C1 segment of cervical spinal cord (tissue), 14 donors: Measurements from ENCODE around the gene PRRG2.

ENCODE experiments used
- DNase-seq, 14 donors: peaks; one replicate each; lab custom pipeline; 2025; lab: John Stamatoyannopoulos, UW

Gene PRRG2

GRCh38 chr19:49637821-49638738 is 57.0 kb downstream of the PRRG2 start:
- peak in 4 of 14 donors; percentile 6 to 17 (median 14) for DNase-seq

DNA sequence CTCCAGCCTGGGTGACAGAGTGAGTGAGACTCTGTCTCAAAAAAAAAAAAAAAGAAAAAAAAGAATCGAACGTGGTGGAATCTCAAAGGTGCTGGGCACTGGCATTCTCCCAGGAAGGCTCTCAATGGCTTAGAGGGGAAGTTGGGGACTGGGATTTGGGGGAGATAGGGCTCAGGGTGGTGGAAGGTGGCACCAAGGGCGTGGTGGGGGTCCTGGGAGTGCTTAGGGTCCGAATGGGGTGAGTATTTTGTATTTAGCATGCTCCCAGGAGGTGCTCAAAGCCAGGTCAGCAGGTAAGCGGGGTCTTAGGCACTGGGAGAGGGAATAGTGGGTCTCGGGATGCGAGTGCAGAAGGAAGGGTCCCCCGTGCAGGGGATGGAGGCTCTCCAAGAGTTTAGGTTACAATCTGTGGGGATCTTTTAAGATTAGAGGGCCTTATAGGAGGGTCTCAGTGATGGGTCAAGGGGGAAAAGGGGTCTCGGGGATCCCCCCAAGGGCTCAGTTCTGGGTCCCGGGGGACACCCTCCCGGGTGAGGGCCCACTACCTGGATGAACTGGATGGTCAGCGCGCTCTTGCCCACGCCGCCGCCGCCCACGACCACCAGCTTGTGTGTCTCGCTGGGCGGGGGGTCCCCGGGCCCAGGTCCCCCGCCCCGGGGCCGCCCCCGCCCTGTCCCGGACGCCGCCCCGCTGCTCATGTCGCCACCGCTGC is 58.4 kb downstream of the PRRG2 start:
- no peak for DNase-seq

- peak; percentile 72 to 99 (median 96) for DNase-seq
Observed at GRCh38 chr19:49640113-49640898, 59.2 kb downstream of the PRRG2 start, which contains the start of gene RRAS. Gene RRAS, minus strand, starts transcription at chr19:49640143. Its CDS starts 45 bp downstream, at chr19:49640098.
